Ectodermal cell (in vitro differentiated cells): ENCODE results near the gene FCRL5.
"Not testable (repeated sequence)": the region's sequence is repeated elsewhere in the genome, so short reads cannot be mapped to it uniquely, and the experiment has no call there.

Experiments
- H3K27ac ChIP-seq: 2 replicates; pipeline ENCODE4 v1.7.0; 2013; ENCODE audit warnings: mild to moderate bottlenecking, low read depth, low read length; ENCODE audit not compliant: insufficient read depth, poor library complexity, severe bottlenecking
- H3K27me3 ChIP-seq: 2 replicates; pipeline ENCODE4 v1.7.0; 2013; ENCODE audit warnings: mild to moderate bottlenecking, low read length; ENCODE audit not compliant: insufficient read depth, control insufficient read depth, poor library complexity, severe bottlenecking
- H3K36me3 ChIP-seq: one replicate; pipeline ENCODE4 v1.7.0; 2013; ENCODE audit warnings: low read length; ENCODE audit not compliant: control insufficient read depth, insufficient read depth
- H3K4me1 ChIP-seq: one replicate; pipeline ENCODE4 v1.7.0; 2013; ENCODE audit warnings: low read length; ENCODE audit not compliant: control insufficient read depth, insufficient read depth
- H3K4me3 ChIP-seq: 2 replicates; pipeline ENCODE4 v1.7.0; 2013; ENCODE audit warnings: low read depth, low read length, control low read depth; ENCODE audit not compliant: insufficient read depth
- H3K9me3 ChIP-seq: 2 replicates; pipeline ENCODE4 v1.7.0; 2013; ENCODE audit warnings: mild to moderate bottlenecking, low read length, moderate library complexity; ENCODE audit not compliant: control insufficient read depth
- WGBS, 2 experiments: methylation state at CpG; one replicate each; pipeline ENCODE4 v1.1.7; 2013; ENCODE audit warnings: missing lambda C conversion rate in 2 of 2; 5-methylcytosine and 5-hydroxymethylcytosine counted together

The FCRL5 gene

DNA sequence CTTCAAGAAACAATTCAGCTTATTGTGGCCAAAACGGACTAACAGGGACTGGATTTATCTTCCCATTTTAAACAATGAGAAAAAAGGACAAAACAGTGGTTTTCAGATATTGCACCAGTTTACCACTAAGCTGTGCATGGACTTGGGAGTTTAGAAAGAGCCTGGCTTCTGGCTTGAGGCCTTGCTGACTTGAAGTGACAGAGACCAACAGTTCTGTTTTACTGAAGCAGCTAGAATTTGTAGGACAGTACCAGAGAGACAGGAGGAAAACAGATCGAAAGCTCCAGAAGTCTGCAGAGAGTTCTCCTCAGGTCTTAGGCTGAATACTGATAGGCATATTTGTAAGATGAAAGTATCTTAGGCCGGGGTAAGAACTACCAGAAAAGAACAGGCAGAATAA, 25.1 kb upstream of the FCRL5 start:
- Histone ChIP-seq H3K27me3 (no peaks in the 10 kb centered on the region), H3K27ac (no peak overlapping the region), H3K9me3 (no peaks in the 10 kb centered on the region), H3K36me3 (no peaks in the 10 kb centered on the region), H3K4me1 (no peaks in the 10 kb centered on the region), H3K4me3 (no peak overlapping the region)
- 92 to 97% methylated on average over 3 of the region's 3 CpGs for WGBS, 2 experiments

DNA sequence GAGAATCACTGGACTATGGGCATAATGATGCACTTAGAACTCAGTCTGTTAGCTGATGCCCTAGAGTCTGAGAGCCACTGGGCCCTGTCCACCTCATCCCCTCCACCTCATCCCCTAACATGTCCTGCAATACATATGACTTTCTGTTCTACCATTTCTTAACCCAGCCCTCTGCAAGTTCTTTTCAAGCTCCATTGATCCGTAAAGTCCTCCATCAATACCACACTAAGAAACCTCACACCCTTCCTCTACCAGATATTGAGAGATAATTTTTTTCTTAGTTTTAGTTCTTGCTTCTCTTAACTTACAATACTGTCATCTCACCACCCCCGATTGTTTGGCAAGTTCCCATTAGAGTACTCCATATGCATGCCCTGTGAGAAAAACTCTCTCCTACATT, 23.4 kb upstream of the FCRL5 start:
- H3K36me3 ChIP-seq: no peaks in the 10 kb centered on the region
- no peaks in the 10 kb centered on the region for H3K4me1 ChIP-seq
- H3K9me3 ChIP-seq: no peaks in the 10 kb centered on the region
- no peak overlapping the region for H3K4me3 ChIP-seq
- WGBS, 2 experiments: 94 to 98% methylated on average over 2 of the region's 2 CpGs
- H3K27ac ChIP-seq: no peak overlapping the region
- H3K27me3 ChIP-seq: no peaks in the 10 kb centered on the region

DNA sequence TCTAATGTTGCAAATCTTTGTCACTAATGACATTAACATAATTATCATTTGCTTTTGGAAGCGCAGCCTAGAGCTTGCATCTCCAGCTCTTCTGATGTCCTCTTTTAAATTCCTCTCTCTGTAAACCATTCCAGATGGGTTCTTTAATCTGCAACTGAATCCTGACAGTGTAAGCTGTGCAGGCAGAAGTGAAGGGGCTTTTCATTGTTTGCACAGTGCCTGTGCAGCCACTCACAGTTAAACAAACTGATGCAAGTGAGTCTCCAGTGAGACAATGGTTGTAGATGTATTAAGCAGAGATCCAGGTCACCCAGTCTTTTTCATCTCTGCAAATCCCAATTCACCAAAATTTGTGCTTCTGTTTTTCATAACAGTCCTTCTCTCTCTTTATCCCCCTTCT, 22.5 kb upstream of the FCRL5 start:
- WGBS, 2 experiments: 87 to 92% methylated on average over 1 of the region's 1 CpG
- Histone ChIP-seq H3K9me3 (no peaks in the 10 kb centered on the region), H3K36me3 (no peaks in the 10 kb centered on the region), H3K4me3 (no peak overlapping the region), H3K27me3 (no peaks in the 10 kb centered on the region), H3K4me1 (no peaks in the 10 kb centered on the region), H3K27ac (no peak overlapping the region)

DNA sequence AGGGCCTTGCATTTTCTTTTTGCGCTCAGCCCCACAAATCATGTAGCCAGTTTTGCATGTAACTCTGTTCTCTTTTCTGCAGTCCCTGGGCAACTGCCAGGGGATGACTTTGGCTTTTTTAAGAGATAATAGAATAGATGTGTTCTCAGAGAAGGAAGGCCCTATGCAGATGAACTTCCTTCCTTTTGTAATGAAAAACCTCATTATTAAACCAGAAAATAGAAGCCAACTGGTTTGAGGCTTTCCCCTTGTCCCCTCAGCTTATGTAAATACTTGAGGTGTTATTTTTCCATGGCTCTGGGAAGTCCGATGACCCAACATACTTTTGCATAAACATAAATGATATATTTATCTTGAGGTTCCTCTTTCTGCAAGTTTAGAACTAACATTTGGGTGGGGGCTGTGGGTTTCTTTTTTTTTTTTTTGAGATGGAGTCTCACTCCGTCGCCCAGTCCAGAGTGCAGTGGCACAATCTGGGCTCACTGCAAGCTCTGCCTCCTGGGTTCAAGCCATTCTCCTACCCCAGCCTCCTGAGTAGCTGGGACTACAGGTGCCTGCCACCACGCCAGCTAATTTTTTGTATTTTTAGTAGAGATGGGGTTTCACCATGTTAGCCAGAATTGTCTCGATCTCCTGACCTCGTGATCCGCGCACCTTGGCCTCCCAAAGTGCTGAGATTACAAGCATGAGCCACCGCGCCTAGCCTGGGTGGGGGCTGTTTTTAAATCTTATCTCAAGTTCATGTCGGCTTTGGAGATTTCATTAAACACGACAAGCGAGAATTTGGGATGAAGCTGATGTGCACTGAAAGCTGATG, 14.4 kb upstream of the FCRL5 start:
- H3K36me3 ChIP-seq: no peaks in the 10 kb centered on the region
- H3K27me3 ChIP-seq: no peaks in the 10 kb centered on the region
- H3K4me1 ChIP-seq: no peaks in the 10 kb centered on the region
- no peak overlapping the region for H3K27ac ChIP-seq
- no peak overlapping the region for H3K4me3 ChIP-seq
- H3K9me3 ChIP-seq: no peaks in the 10 kb centered on the region
- 85 to 88% methylated on average over 13 to 14 of the region's 14 CpGs for whole genome bisulfite sequencing, 2 experiments

DNA sequence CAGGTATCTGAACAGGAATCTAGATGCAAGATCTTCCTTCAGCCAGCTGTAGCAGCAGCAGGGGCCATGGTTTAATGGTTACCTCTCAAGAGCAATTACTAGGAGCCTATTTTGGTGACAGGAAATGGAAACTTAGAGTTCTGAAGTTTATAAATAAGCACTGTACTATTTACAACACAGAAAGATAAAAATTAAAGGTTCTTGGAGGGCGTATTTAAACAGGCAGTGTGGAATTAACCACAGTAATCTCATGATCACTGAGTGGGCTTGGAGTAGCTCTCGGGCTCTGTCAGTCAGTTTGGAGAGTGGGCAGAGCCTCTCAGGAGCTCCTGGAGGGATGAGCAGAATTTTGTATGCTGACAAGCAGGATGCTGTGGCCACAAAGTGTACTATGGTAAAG, 10.2 kb upstream of the FCRL5 start:
- H3K27ac ChIP-seq: no peak overlapping the region
- no peaks in the 10 kb centered on the region for H3K36me3 ChIP-seq
- no peaks in the 10 kb centered on the region for H3K9me3 ChIP-seq
- H3K4me3 ChIP-seq: no peak overlapping the region
- H3K4me1 ChIP-seq: no peaks in the 10 kb centered on the region
- no peaks in the 10 kb centered on the region for H3K27me3 ChIP-seq
- 84 to 92% methylated on average over 2 of the region's 2 CpGs for WGBS, 2 experiments

DNA sequence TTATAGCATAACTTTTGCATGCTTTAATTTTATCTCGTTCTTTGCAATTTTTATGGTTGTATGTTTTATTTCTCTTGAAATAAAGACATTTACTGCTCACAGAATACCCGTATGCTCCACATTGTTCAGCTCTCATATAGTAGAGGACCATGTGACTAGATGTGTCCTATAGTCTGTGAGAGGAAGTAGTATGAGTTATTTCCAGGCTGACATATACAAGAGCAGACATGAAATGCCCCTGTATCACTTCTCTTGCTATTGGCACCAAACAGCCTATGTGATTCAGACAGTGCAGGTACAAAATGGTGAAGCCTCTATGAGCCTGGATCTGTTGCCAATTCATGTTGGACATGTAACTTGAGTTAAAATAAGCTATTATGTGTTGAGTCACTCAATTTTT, 5.8 kb upstream of the FCRL5 start:
- Histone ChIP-seq H3K27ac (no peak overlapping the region), H3K4me3 (no peak overlapping the region), H3K4me1 (no peaks in the 10 kb centered on the region), H3K36me3 (no peaks in the 10 kb centered on the region), H3K9me3 (no peaks in the 10 kb centered on the region), H3K27me3 (no peaks in the 10 kb centered on the region)
- WGBS, 2 experiments: 92% methylated on average over 2 of the region's 2 CpGs; no CpG with 5 or more reads in 1 of the 2 experiments

DNA sequence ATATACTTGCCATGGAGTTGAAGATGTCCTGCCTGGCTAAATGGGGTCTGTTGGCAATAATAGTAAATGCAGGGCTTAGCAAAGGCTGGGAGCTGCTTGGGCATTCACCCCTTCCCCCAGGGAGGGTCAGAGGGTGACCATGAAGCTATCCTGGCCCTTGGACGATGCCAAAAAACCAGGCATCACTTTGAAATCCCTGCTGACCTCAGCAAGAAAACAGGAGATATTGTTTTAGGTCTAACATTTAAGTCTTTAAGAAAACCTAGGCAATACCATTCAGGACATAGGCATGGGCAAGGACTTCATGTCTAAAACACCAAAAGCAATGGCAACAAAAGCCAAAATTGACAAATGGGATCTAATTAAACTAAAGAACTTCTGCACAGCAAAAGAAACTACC, 4.2 kb downstream of the FCRL5 start:
- H3K27ac ChIP-seq, H3K27me3 ChIP-seq, H3K4me3 ChIP-seq, H3K9me3 ChIP-seq, H3K36me3 ChIP-seq, H3K4me1 ChIP-seq: not testable (repeated sequence)
- WGBS, 2 experiments: 92 to 100% methylated on average over 1 of the region's 1 CpG

DNA sequence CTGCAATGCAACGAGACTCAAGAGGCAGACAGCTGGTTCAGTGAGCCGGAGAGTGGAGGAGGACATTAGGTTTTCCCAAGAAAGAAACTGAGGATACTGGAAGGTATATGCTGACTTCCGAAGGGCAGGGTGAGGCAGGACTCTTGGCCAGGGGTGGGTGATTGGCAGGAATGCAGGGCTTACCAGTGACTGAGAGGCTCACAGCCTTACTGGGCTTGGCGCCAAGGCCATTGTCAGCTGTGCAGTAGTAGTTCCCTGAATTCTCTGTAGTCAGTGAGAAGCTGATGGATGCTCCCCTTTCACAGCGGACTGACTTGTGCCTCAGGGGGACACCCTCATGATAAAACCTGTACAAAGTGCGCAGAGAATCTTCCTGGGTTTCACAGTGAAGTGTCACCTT, 9.6 kb downstream of the FCRL5 start:
- H3K4me1 ChIP-seq: no peaks in the 10 kb centered on the region
- no peak overlapping the region for H3K4me3 ChIP-seq
- no peaks in the 10 kb centered on the region for H3K27me3 ChIP-seq
- WGBS, 2 experiments: 92 to 95% methylated on average over 6 of the region's 6 CpGs
- no peaks in the 10 kb centered on the region for H3K36me3 ChIP-seq
- H3K9me3 ChIP-seq: no peaks in the 10 kb centered on the region
- no peak overlapping the region for H3K27ac ChIP-seq

DNA sequence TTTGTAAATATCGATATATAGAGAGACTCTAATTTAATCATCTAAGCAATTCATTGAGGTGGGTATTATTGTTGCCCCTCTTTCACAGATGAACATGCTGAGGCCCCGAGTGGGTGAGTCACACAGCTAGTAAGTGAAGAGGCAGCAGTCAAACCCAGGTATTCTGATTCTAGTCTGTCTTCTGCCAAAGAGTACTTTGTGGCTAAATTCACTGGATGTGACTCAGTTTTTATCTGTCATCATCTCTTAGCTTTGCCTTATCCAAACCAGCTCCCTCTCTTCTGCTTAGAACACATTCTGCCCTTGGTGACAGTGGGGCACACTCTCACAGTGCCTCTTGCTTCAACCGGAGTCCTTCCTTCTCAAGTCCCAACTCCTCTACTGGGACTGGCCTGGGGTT, 11.5 kb downstream of the FCRL5 start:
- no peaks in the 10 kb centered on the region for H3K4me1 ChIP-seq
- H3K4me3 ChIP-seq: no peak overlapping the region
- WGBS, 2 experiments: 90 to 96% methylated on average over 3 of the region's 3 CpGs
- H3K9me3 ChIP-seq: no peaks in the 10 kb centered on the region
- H3K36me3 ChIP-seq: no peaks in the 10 kb centered on the region
- no peaks in the 10 kb centered on the region for H3K27me3 ChIP-seq
- no peak overlapping the region for H3K27ac ChIP-seq

DNA sequence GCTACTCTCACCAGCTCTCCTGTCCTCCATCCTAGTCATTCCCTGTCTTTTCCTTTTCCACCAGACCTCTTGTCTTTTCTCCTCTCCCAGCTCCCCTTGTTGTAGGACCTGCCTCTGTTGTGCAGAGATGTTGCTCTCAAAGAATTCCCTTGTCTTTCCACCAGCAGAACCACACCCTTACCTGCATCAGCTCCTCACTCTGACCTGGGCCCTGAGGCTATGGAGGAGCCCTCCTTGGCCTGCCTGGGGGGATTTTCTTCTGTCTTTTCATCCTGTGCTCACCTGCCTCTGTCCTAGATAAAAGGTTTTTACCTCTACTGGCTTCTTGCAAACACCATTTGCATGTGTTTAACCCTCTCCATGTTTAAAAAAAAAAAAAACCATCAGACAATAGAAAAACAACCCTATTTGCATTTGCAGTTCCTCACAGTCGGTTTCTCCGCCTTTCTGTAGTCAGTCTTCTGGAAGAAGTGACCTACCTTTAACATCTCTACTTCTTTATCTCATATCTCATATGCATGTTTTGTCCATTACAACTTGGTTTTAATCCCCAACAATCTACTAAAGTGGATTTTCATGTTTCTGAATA, 12.1 kb downstream of the FCRL5 start:
- 15 to 18% methylated on average over 2 of the region's 2 CpGs for WGBS, 2 experiments
- Histone ChIP-seq H3K4me3 (no peak overlapping the region), H3K4me1 (no peaks in the 10 kb centered on the region), H3K9me3 (no peaks in the 10 kb centered on the region), H3K27ac (no peak overlapping the region), H3K36me3 (no peaks in the 10 kb centered on the region), H3K27me3 (no peaks in the 10 kb centered on the region)
